Tibial nerve (tissue), 4 donors: ENCODE measurements around the gene UGCG. TPM values are rescaled to one million over a fixed set of nuclear protein-coding genes. Genes with fewer than 3 reads are reported as not detected.

Experiments
- DNase-seq, 2 donors: peaks; one replicate each; pipeline ENCODE4 v3.0.0-alpha.2; 2019; ENCODE audit warnings: low spot score in 2 of 2
- H3K27ac ChIP-seq, 4 donors: fragments of 200-600 bp; sonication (generic) in 3 of 4; one replicate each; pipeline ENCODE4 v1.5.1; 2017 to 2019; ENCODE audit warnings: mild to moderate bottlenecking in 1 of 4
- H3K27me3 ChIP-seq, 2 donors: fragments of 200-600 bp; sonication (generic) in 1 of 2; one replicate each; pipeline versions ENCODE4 v1.5.1 to v1.6.0; 2017 to 2019
- H3K36me3 ChIP-seq, 3 donors: fragments of 200-600 bp; sonication (generic); one replicate each; pipeline ENCODE4 v1.5.1; 2018 to 2019
- H3K4me1 ChIP-seq, 4 donors: fragments of 200-600 bp; sonication (generic) in 3 of 4; one replicate each; pipeline ENCODE4 v1.5.1; 2017 to 2019
- H3K4me3 ChIP-seq, 4 donors: fragments of 200-600 bp; sonication (generic) in 3 of 4; one replicate each; pipeline ENCODE4 v1.5.1; 2017 to 2019; ENCODE audit warnings: mild to moderate bottlenecking in 1 of 4, moderate library complexity in 1 of 4
- H3K9me3 ChIP-seq, 4 donors: fragments of 200-600 bp; sonication (generic) in 3 of 4; one replicate each; pipeline ENCODE4 v1.5.1; 2017 to 2019
- CTCF ChIP-seq, 5 experiments: fragments of 200-600 bp in 3 of 5; fragments of 450-650 bp in 2 of 5; sonication (generic) in 3 of 5; IDR thresholded peaks; one replicate each; pipeline ENCODE4 v1.5.1; 2016 to 2019; ENCODE audit warnings: antibody characterized with exemption in 5 of 5, mild to moderate bottlenecking in 3 of 5, moderate library complexity in 2 of 5
- EP300 ChIP-seq, 2 donors: sonication (generic); formaldehyde crosslinking; IDR thresholded peaks; one replicate each; pipeline ENCODE4 v1.6.1; 2017; ENCODE audit warnings: antibody characterized with exemption in 2 of 2, mild to moderate bottlenecking in 1 of 2
- POLR2A ChIP-seq, 2 donors: fragments of 450-650 bp; IDR thresholded peaks; one replicate each; pipeline ENCODE4 v1.6.1; 2017; ENCODE audit warnings: antibody characterized with exemption in 2 of 2, mild to moderate bottlenecking in 2 of 2, moderate library complexity in 2 of 2
- WGBS, 2 donors: methylation state at CpG; one replicate each; pipeline ENCODE4 v1.1.5; 2018; 5-methylcytosine and 5-hydroxymethylcytosine counted together
- total RNA-seq, 4 donors: library from RNA; depleted of rRNA; stranded (reverse); fragments of >200 nt; gene quantifications; one replicate each; pipeline ENCODE4 v1.1.0, GENCODE V29; 2016

Gene UGCG
- total RNA-seq, 4 donors from 2014 or later, result 22.1 to 33.7 (median 24.9) TPM

- no peak for DNase-seq
- no peaks in the 10 kb centered on the region for H3K9me3 ChIP-seq
- H3K27me3 ChIP-seq, result no peaks in the 10 kb centered on the region
- H3K27ac ChIP-seq, result peak overlapping the region in 1 of 4 donors; percentile 31
- 74 to 80% methylated on average over 2 of the region's 2 CpGs for WGBS, 2 donors
- peaks cover 0 to 17% (median 6%) of the 10 kb centered on the region in 4 donors for H3K4me1 ChIP-seq
- H3K4me3 ChIP-seq, result no peak overlapping the region
- H3K36me3 ChIP-seq, result peaks cover 0 to 35% (median 0%) of the 10 kb centered on the region in 3 donors
- no peak for TF ChIP-seq POLR2A (IDR thresholded peaks at IDR 0.05)
- TF ChIP-seq CTCF (IDR thresholded peaks at IDR 0.05), result no peak
- TF ChIP-seq EP300 (IDR thresholded peaks at IDR 0.05), result no peak
These were observed 40.7 kb downstream of the UGCG start for GRCh38 chr9:111937301-111937700.

- Histone ChIP-seq H3K9me3 (no peaks in the 10 kb centered on the region), H3K27me3 (no peaks in the 10 kb centered on the region), H3K4me1 (peaks cover 0 to 17% (median 6%) of the 10 kb centered on the region in 4 donors), H3K36me3 (peaks cover 0 to 29% (median 0%) of the 10 kb centered on the region in 3 donors), H3K4me3 (peak overlapping the region in 1 of 4 donors; percentile 6), H3K27ac (peak overlapping the region in 3 of 4 donors; percentile 22 to 48 (median 31))
- peak in 1 of 2 donors; percentile 31 for TF ChIP-seq EP300 (IDR thresholded peaks at IDR 0.05)
- TF ChIP-seq POLR2A (IDR thresholded peaks at IDR 0.05), result no peak
- DNase-seq, result peak in 1 of 2 donors; percentile 38
- WGBS, 2 donors, result 29 to 31% methylated on average over 12 of the region's 12 CpGs
These were observed 41.3 kb downstream of the UGCG start for GRCh38 chr9:111937781-111938426.

- 76 to 78% methylated on average over 4 of the region's 4 CpGs for WGBS, 2 donors
These were observed 41.8 kb downstream of the UGCG start for GRCh38 chr9:111938427-111938800.

GRCh38 chr9:111939322-111939721 is 42.7 kb downstream of the UGCG start:
- TF ChIP-seq POLR2A (IDR thresholded peaks at IDR 0.05), result no peak
- DNase-seq, result no peak
- Histone ChIP-seq H3K27me3 (no peaks in the 10 kb centered on the region), H3K9me3 (no peaks in the 10 kb centered on the region), H3K4me3 (no peak overlapping the region), H3K4me1 (peaks cover 0 to 17% (median 6%) of the 10 kb centered on the region in 4 donors), H3K27ac (no peak overlapping the region), H3K36me3 (peaks cover 0 to 15% (median 0%) of the 10 kb centered on the region in 3 donors)
- 96 to 100% methylated on average over 2 of the region's 2 CpGs for WGBS, 2 donors

More at GRCh38 chr9:111938427-111938800, 41.8 kb downstream of the UGCG start:
- no peak for TF ChIP-seq POLR2A (IDR thresholded peaks at IDR 0.05)
- no peak for TF ChIP-seq EP300 (IDR thresholded peaks at IDR 0.05)
- no peak for TF ChIP-seq CTCF (IDR thresholded peaks at IDR 0.05)
- Histone ChIP-seq H3K4me1 (peaks cover 0 to 17% (median 6%) of the 10 kb centered on the region in 4 donors), H3K36me3 (peaks cover 0 to 24% (median 0%) of the 10 kb centered on the region in 3 donors), H3K27ac (peak overlapping the region in 2 of 4 donors; percentile 22 to 31), H3K27me3 (no peaks in the 10 kb centered on the region), H3K9me3 (no peaks in the 10 kb centered on the region), H3K4me3 (peak overlapping the region in 1 of 4 donors; percentile 6)
- DNase-seq, result no peak

- H3K9me3 ChIP-seq, result no peaks in the 10 kb centered on the region
- H3K36me3 ChIP-seq, result peaks cover 0 to 3% (median 0%) of the 10 kb centered on the region in 3 donors
- no peaks in the 10 kb centered on the region for H3K27me3 ChIP-seq
- no peak for DNase-seq
- TF ChIP-seq POLR2A (IDR thresholded peaks at IDR 0.05), result no peak
- TF ChIP-seq CTCF (IDR thresholded peaks at IDR 0.05), result no peak
- no peak for TF ChIP-seq EP300 (IDR thresholded peaks at IDR 0.05)
- H3K27ac ChIP-seq, result no peak overlapping the region
- H3K4me3 ChIP-seq, result no peak overlapping the region
- WGBS, 2 donors, result 75 to 84% methylated on average over 3 of the region's 3 CpGs
- H3K4me1 ChIP-seq, result peaks cover 0 to 17% (median 6%) of the 10 kb centered on the region in 4 donors
These were observed 44.1 kb downstream of the UGCG start for GRCh38 chr9:111940697-111941096.

GRCh38 chr9:111943200-111943599 is 46.6 kb downstream of the UGCG start:
- Histone ChIP-seq H3K4me1 (peaks cover 0 to 2% (median under 1%) of the 10 kb centered on the region in 4 donors), H3K9me3 (no peaks in the 10 kb centered on the region), H3K27ac (no peak overlapping the region), H3K27me3 (no peaks in the 10 kb centered on the region), H3K36me3 (no peaks in the 10 kb centered on the region), H3K4me3 (no peak overlapping the region)
- WGBS, 2 donors, result 93 to 94% methylated on average over 4 of the region's 4 CpGs
- no peak for DNase-seq
- TF ChIP-seq CTCF (IDR thresholded peaks at IDR 0.05) (no peak), EP300 (IDR thresholded peaks at IDR 0.05) (no peak), POLR2A (IDR thresholded peaks at IDR 0.05) (no peak)
